Ovary (tissue), 9 donors: ENCODE data around the gene ATP5F1B. TPM values are rescaled to one million over a fixed set of nuclear protein-coding genes. Genes with fewer than 3 reads are reported as not detected.

Experiments used
- DNase-seq, 5 donors: peaks; one replicate each; pipeline ENCODE4 v3.0.0-alpha.2; 2019 to 2020
- H3K27ac ChIP-seq, 2 donors: fragments of 200-600 bp; one replicate each; pipeline versions ENCODE4 v1.5.1 to v1.8.0; 2019 to 2022
- H3K27me3 ChIP-seq: fragments of 200-600 bp; one replicate; pipeline ENCODE4 v1.8.0; 2022
- H3K36me3 ChIP-seq: fragments of 200-600 bp; sonication (generic); one replicate; pipeline ENCODE4 v1.5.1; 2019
- H3K4me1 ChIP-seq: one replicate; pipeline ENCODE4 v1.8.1; 2013; ENCODE audit warnings: mild to moderate bottlenecking, moderate library complexity; ENCODE audit not compliant: insufficient read depth
- H3K4me3 ChIP-seq: fragments of 200-600 bp; sonication (generic); one replicate; pipeline ENCODE4 v1.5.1; 2017
- H3K9me3 ChIP-seq, 2 donors: fragments of 200-600 bp in 1 of 2; sonication (generic) in 1 of 2; one replicate each; pipeline versions ENCODE4 v1.5.1 to v1.8.1; 2013 to 2019; ENCODE audit warnings: mild to moderate bottlenecking in 1 of 2, moderate library complexity in 1 of 2
- EP300 ChIP-seq: sonication (generic); formaldehyde crosslinking; IDR thresholded peaks from one replicate; pipeline ENCODE4 v1.6.1; 2017; ENCODE audit warnings: antibody characterized with exemption
- POLR2A ChIP-seq: fragments of 450-650 bp; IDR thresholded peaks from one replicate; pipeline ENCODE4 v1.6.1; 2017; ENCODE audit warnings: antibody characterized with exemption, mild to moderate bottlenecking, moderate library complexity
- WGBS, 3 donors: extraction: QIAGEN DNeasy Blood & Tissue Kit in 1 of 3; methylation state at CpG; one replicate each; pipeline versions ENCODE4 v1.1.5 to v1.1.7; 2013 to 2017; 5-methylcytosine and 5-hydroxymethylcytosine counted together
- intact Hi-C, 4 donors: fragments of 100-400 bp; cut with DNase I; formaldehyde crosslinking; loops; one replicate each; pipeline versions ENCODE4 v1.11.0 to v1.15.1; 2022 to 2023
- polyA plus RNA-seq, 2 donors: library from polyadenylated mRNA; stranded (reverse); fragments of 200-250 nt in 1 of 2; fragments of 350-450 nt in 1 of 2; fragmentation: Illumina TruSeq in 1 of 2; extraction: RNeasy Lipid Tissue Mini Kit (QIAGEN cat#74804) in 1 of 2; gene quantifications; one replicate each; pipeline ENCODE4 v1.2.3, GENCODE V29; 2013 to 2014
- total RNA-seq, 7 donors: library from RNA; depleted of rRNA in 2 of 7; stranded (reverse); fragments of >200 nt in 2 of 7; fragmentation: NEBNext Ultra II Directional in 3 of 7; extraction: Animal tissue kit (Norgen Biotek cat#: 25700) in 3 of 7; gene quantifications; one replicate each; pipeline versions ENCODE4 v1.1.0 to v1.2.4, GENCODE V29; 2016 to 2023
- TF ChIP-seq, protein P1 (sequence below), 3 donors: fragments of 450-650 bp in 2 of 3; fragments of 200-600 bp in 1 of 3; IDR thresholded peaks; one replicate each; pipeline versions ENCODE4 v1.5.1 to v1.8.0; 2016 to 2022; ENCODE audit warnings: antibody characterized with exemption in 3 of 3, mild to moderate bottlenecking in 1 of 3
- donor health status: DM: no; HTN: no; CAD: no; lungs with moderate emphysema.
- donor health status: DM: no; HTN: no; CAD: no.
- donor health status: Bipolar disorder and iron deficiency.
- donor health status: DM: yes; HTN: yes; CAD: no.
- donor health status: DM: no; HTN: no; CAD: no.
- donor health status: DM: yes; HTN: yes; CAD: no.

The ATP5F1B gene
- total and polyA plus RNA-seq, 9 donors = 201 to 809 (median 273) TPM

DNA sequence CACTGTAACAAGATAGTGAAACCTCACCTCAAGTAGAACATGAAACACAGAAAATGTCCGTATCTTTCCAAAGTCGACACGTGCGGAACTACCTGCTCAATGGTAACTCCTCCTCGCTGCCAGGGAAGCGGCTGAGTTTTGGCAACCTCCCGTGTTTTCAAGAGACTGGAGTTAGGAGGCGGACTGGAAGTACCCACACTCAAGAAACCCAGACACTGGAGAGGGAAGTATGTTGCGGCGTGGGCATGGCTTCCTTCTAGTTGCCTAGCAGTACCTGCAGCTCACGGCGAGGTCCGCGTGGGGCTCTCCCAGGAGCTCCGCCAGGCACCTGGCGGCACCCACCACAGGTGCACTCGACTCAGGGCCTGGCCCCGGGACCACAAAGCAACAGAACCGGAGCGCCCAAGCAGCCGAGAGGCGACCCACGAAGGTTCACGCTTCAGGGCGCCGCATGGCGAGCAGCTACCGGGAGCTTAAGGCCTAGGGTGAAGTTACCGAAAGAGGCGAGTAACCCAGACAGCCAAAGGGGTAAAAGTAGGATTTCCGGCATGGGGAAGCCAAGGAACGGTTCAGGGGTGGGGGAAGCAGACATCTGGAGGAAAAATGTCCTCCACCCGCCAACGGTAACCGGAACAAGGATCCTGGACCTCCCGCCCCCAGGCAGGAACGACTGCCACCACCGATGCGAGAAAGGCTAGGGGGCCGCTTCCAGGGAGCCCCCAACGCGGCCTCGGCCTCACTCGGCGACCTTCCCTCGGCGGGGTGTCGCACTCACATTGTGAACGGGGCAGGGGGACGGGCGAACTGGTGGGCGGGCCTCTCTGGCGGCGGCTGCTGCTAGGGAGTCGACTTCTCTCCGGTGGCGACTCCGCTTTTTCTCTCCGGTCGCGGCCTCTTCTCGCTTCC, 41.7 kb upstream of the ATP5F1B start:
- TF ChIP-seq, protein P1, sequence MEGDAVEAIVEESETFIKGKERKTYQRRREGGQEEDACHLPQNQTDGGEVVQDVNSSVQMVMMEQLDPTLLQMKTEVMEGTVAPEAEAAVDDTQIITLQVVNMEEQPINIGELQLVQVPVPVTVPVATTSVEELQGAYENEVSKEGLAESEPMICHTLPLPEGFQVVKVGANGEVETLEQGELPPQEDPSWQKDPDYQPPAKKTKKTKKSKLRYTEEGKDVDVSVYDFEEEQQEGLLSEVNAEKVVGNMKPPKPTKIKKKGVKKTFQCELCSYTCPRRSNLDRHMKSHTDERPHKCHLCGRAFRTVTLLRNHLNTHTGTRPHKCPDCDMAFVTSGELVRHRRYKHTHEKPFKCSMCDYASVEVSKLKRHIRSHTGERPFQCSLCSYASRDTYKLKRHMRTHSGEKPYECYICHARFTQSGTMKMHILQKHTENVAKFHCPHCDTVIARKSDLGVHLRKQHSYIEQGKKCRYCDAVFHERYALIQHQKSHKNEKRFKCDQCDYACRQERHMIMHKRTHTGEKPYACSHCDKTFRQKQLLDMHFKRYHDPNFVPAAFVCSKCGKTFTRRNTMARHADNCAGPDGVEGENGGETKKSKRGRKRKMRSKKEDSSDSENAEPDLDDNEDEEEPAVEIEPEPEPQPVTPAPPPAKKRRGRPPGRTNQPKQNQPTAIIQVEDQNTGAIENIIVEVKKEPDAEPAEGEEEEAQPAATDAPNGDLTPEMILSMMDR (IDR thresholded peaks at IDR 0.05) = no peak
- TF ChIP-seq POLR2A (no peak), EP300 (no peak)
- H3K36me3 ChIP-seq = no peaks in the 10 kb centered on the region
- WGBS, 3 donors = 0 to 1% (median 0%) methylated on average over 61 to 62 of the region's 62 CpGs
- H3K27ac ChIP-seq = peak overlapping the region; percentile 99 to 100
- H3K4me1 ChIP-seq = peaks cover 9% of the 10 kb centered on the region
- H3K27me3 ChIP-seq = no peaks in the 10 kb centered on the region
- peak; percentile 41 to 71 (median 60) for DNase-seq
- intact Hi-C loops = loop anchor here (2.0 to 5.0 kb wide), 3 partner anchors 35 to 50 kb away; partner anchors contain the start of gene NACA (in 2 of the 4)
- no peaks in the 10 kb centered on the region for H3K9me3 ChIP-seq
- peak overlapping the region; percentile 93 for H3K4me3 ChIP-seq

DNA sequence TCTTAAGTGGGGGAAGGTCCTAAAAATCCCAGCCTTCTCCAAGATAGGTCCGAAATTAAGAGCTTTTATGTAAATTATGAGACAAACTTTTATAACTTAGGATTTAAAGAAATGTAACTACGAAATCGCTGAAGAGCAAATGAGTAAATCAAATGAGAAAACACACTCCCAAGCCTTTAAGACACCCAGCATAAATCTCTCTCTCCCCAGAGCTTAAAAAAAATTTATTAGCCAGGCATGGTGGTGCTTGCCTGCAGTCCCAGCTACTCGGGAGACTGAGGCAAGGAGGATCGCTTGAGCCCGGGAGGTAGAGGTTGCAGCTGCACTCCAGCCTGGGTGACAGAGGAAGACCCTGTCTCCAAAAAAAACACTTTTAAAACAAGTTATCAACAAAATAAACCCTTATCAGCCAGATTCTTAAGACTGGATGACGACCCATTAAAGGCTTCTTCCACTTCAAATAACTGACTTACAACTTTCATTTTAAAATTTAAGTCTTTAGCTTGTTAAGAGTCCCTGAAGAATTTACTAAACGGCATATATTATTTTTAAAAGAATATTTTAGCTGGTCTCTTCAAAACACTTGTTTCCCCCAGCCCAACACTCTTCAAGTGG, 39.1 kb upstream of the ATP5F1B start:
- H3K4me3 ChIP-seq = peak overlapping the region; percentile 93
- peak in 1 of 5 donors; percentile 11 for DNase-seq
- no peaks in the 10 kb centered on the region for H3K36me3 ChIP-seq
- peak overlapping the region in 1 of 2 donors; percentile 43 for H3K27ac ChIP-seq
- intact Hi-C loops = loop anchor here in 3 of 4 donors (5.0 kb wide), 2 partner anchors 37 to 48 kb away; no protein-coding TSS in a partner anchor
- H3K9me3 ChIP-seq = no peaks in the 10 kb centered on the region
- H3K27me3 ChIP-seq = no peaks in the 10 kb centered on the region
- H3K4me1 ChIP-seq = peaks cover 14% of the 10 kb centered on the region
- TF ChIP-seq POLR2A = no peak
- TF ChIP-seq, protein P1 (IDR thresholded peaks at IDR 0.05) = no peak
- no peak for TF ChIP-seq EP300
- WGBS, 3 donors = 3 to 7% (median 7%) methylated on average over 8 of the region's 8 CpGs

DNA sequence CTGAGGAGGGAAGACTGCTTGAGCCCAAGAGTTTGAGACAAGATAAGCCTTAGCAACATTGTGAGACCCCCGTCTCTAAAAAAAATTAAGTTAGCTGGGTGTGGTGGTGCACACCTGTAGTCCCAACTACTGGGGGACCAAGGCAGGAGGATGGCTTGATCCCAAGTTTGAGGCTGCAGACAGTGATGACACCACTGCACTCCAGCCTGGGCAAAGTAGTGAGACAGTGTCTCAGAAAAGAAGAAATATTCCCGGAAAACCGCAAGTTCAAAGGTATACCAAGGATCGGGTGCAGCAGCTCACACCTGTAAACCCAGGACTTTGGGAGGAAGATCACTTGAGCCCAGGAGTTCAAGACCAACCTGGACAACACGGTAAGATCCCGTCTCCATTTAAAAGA, 36.5 kb upstream of the ATP5F1B start:
- TF ChIP-seq, protein P1 (IDR thresholded peaks at IDR 0.05) = no peak
- no peak for TF ChIP-seq EP300
- no peak for TF ChIP-seq POLR2A
- WGBS, 3 donors = 89 to 90% (median 89%) methylated on average over 6 of the region's 6 CpGs
- H3K4me1 ChIP-seq = peaks cover 18% of the 10 kb centered on the region
- peak in 1 of 5 donors; percentile 9 for DNase-seq
- intact Hi-C loops = no loop called here
- no peaks in the 10 kb centered on the region for H3K9me3 ChIP-seq
- no peaks in the 10 kb centered on the region for H3K27me3 ChIP-seq
- H3K27ac ChIP-seq = no peak overlapping the region
- H3K36me3 ChIP-seq = no peaks in the 10 kb centered on the region
- H3K4me3 ChIP-seq = no peak overlapping the region

DNA sequence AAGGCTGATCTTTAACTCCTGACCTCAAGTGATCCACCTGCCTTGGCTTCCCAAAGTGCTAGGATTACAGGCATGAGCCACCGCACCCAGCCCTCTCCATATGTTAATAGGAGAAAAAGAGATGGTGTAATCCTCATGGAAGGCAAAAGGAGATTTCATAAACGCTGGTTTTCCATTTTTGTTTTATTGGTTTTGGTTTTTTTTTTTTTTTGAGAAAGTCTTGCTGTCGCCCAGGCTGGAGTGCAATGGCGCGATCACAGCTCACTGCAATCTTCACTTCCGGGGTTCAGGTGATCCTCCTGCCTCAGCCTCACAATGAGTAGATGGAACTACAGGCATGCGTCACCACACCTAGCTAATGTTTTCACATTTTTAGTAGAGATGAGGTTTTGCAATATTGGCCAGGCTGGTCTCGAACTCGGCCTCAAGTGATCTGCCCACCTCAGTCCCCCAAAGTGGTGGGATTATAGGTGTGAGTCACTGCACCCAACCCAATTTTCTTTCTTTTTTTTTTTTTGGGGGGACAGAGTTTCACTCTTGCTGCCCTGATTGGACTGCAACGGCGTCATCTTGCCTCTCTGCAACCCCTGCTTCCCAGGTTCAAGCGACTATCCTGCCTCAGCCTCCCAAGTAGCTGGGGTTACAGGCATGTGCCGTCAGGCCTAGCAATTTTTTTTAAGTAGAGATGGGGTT, 34.2 kb upstream of the ATP5F1B start:
- DNase-seq = peak in 2 of 5 donors; percentile 5 to 10
- Histone ChIP-seq H3K4me3 (no peak overlapping the region), H3K27ac (no peak overlapping the region), H3K4me1 (peaks cover 22% of the 10 kb centered on the region), H3K27me3 (no peaks in the 10 kb centered on the region), H3K36me3 (no peaks in the 10 kb centered on the region), H3K9me3 (no peaks in the 10 kb centered on the region)
- TF ChIP-seq POLR2A = no peak
- intact Hi-C loops = no loop called here
- 89 to 91% (median 89%) methylated on average over 13 of the region's 13 CpGs for WGBS, 3 donors
